Measurements from ENCODE around the gene NOS3. TPM values are rescaled to one million over a fixed set of nuclear protein-coding genes. Genes with fewer than 3 reads are reported as not detected.

The NOS3 gene
- total RNA-seq, 6 donors from 2014 or later: 3.1 to 95.3 (median 16.2) TPM

- ATAC-seq (ENCODE audit: low FRiP score in 2 of 2): no peak
- peaks cover 0 to 12% (median 3%) of the 10 kb centered on the region in 4 donors for H3K27me3 ChIP-seq
Measured at GRCh38 chr7:150943453-150943814, 47.4 kb upstream of the NOS3 start.

GRCh38 chr7:150944066-150945042 is 46.5 kb upstream of the NOS3 start:
- Histone ChIP-seq H3K4me3 (no peak overlapping the region), H3K4me1 (peaks cover 0 to 6% (median 2%) of the 10 kb centered on the region in 4 donors), H3K9me3 (no peaks in the 10 kb centered on the region), H3K36me3 (no peaks in the 10 kb centered on the region), H3K27me3 (peaks cover 0 to 12% (median 3%) of the 10 kb centered on the region in 4 donors), H3K27ac (no peak overlapping the region)
- TF ChIP-seq CTCF (IDR thresholded peaks at IDR 0.05) (no peak), POLR2A (IDR thresholded peaks at IDR 0.05) (no peak), POLR2AphosphoS5 (IDR thresholded peaks at IDR 0.05) (no peak)
- ATAC-seq (ENCODE audit: low FRiP score in 2 of 2): no peak
- 91 to 93% methylated on average over 4 to 6 of the region's 6 CpGs for WGBS, 2 donors
- peak in 1 of 2 donors; percentile 13 for DNase-seq

More at GRCh38 chr7:150943453-150943814, 47.4 kb upstream of the NOS3 start:
- no peak for TF ChIP-seq POLR2AphosphoS5 (IDR thresholded peaks at IDR 0.05)
- no peak for TF ChIP-seq CTCF (IDR thresholded peaks at IDR 0.05)
- no peak overlapping the region for H3K4me3 ChIP-seq
- H3K4me1 ChIP-seq: peaks cover 0 to 8% (median 2%) of the 10 kb centered on the region in 4 donors
- 83 to 98% methylated on average over 6 of the region's 6 CpGs for WGBS, 2 donors
- H3K36me3 ChIP-seq: no peaks in the 10 kb centered on the region
- H3K27ac ChIP-seq: no peak overlapping the region
- H3K9me3 ChIP-seq: no peaks in the 10 kb centered on the region
- no peak for DNase-seq

- TF ChIP-seq POLR2A (IDR thresholded peaks at IDR 0.05) (no peak), POLR2AphosphoS5 (IDR thresholded peaks at IDR 0.05) (no peak), EP300 (IDR thresholded peaks at IDR 0.05) (no peak)
- Histone ChIP-seq H3K27ac (no peak overlapping the region), H3K9me3 (no peaks in the 10 kb centered on the region), H3K4me1 (peaks cover 0 to 6% (median 2%) of the 10 kb centered on the region in 4 donors), H3K4me3 (no peak overlapping the region), H3K36me3 (no peaks in the 10 kb centered on the region), H3K27me3 (peaks cover 0 to 12% (median 3%) of the 10 kb centered on the region in 4 donors)
- DNase-seq (peak; percentile 19 to 66), ATAC-seq (ENCODE audit: low FRiP score in 2 of 2) (peak in 1 of 2 donors; percentile 12)
- WGBS, 2 donors: 57 to 62% methylated on average over 11 to 18 of the region's 19 CpGs
Measured at GRCh38 chr7:150945171-150945852, 45.5 kb upstream of the NOS3 start.

GRCh38 chr7:150945853-150946420 is 44.9 kb upstream of the NOS3 start:
- Histone ChIP-seq H3K4me1 (peaks cover 0 to 6% (median 2%) of the 10 kb centered on the region in 4 donors), H3K27ac (no peak overlapping the region), H3K27me3 (peaks cover 0 to 12% (median 3%) of the 10 kb centered on the region in 4 donors), H3K4me3 (no peak overlapping the region), H3K36me3 (no peaks in the 10 kb centered on the region), H3K9me3 (no peaks in the 10 kb centered on the region)
- DNase-seq (peak; percentile 22 to 58), ATAC-seq (ENCODE audit: low FRiP score in 2 of 2) (no peak)
- no peak for TF ChIP-seq CTCF (IDR thresholded peaks at IDR 0.05)
- TF ChIP-seq POLR2AphosphoS5 (IDR thresholded peaks at IDR 0.05): no peak
- TF ChIP-seq POLR2A (IDR thresholded peaks at IDR 0.05): no peak
- TF ChIP-seq EP300 (IDR thresholded peaks at IDR 0.05): no peak
- 59 to 74% methylated on average over 11 to 17 of the region's 17 CpGs for whole genome bisulfite sequencing, 2 donors
